SU-DHL-6 (cell line): ENCODE data around the gene PSME4.
"Not testable (repeated sequence)": the region's sequence is repeated elsewhere in the genome, so short reads cannot be mapped to it uniquely, and the experiment has no call there.

ENCODE experiments used
- H2AFZ ChIP-seq: fragments of 200-600 bp; sonication (generic); 2 replicates; pipeline ENCODE4 v1.6.1; 2014; ENCODE audit warnings: low read depth, mild to moderate bottlenecking, moderate library complexity, mixed read lengths, antibody characterized with exemption, low read length; ENCODE audit not compliant: severe bottlenecking
- H3F3A ChIP-seq: fragments of 200-600 bp; shearing (Covaris generic); 2 replicates; pipeline ENCODE4 v1.6.0; 2016; ENCODE audit warnings: antibody characterized with exemption, mild to moderate bottlenecking; ENCODE audit not compliant: insufficient read depth
- H3K27ac ChIP-seq: fragments of 200-600 bp; sonication (generic); 2 replicates; pipeline ENCODE4 v1.5.1; 2016; ENCODE audit warnings: low read depth, mild to moderate bottlenecking, low read length, moderate library complexity, mixed read lengths
- H3K27me3 ChIP-seq: fragments of 200-600 bp; sonication (generic), shearing (Covaris generic); 2 replicates; pipeline ENCODE4 v1.6.0; 2014; ENCODE audit warnings: mild to moderate bottlenecking, low read length
- H3K36me3 ChIP-seq: fragments of 200-600 bp; sonication (generic); 2 replicates; pipeline ENCODE4 v1.6.1; 2014; ENCODE audit warnings: mild to moderate bottlenecking, low read length, mixed read lengths
- H3K4me2 ChIP-seq: fragments of 300-600, 200-600 bp; shearing (Covaris generic), sonication (generic); 2 replicates; pipeline ENCODE4 v1.6.0; 2014; ENCODE audit warnings: low read length, low read depth, mild to moderate bottlenecking; ENCODE audit not compliant: poor library complexity, severe bottlenecking
- H3K4me3 ChIP-seq: fragments of 200-600 bp; sonication (generic); 2 replicates; pipeline ENCODE4 v1.5.1; 2014; ENCODE audit warnings: antibody characterized with exemption, low read length, mild to moderate bottlenecking, mixed read lengths; ENCODE audit not compliant: insufficient read depth, poor library complexity, severe bottlenecking
- H3K79me2 ChIP-seq: fragments of 200-600 bp; sonication (generic); 2 replicates; pipeline ENCODE4 v1.6.1; 2014; ENCODE audit warnings: mild to moderate bottlenecking, low read length, moderate library complexity; ENCODE audit not compliant: insufficient read depth
- H3K9ac ChIP-seq: fragments of 200-600 bp; sonication (generic); 2 replicates; pipeline ENCODE4 v1.7.0; 2014; ENCODE audit warnings: mild to moderate bottlenecking, low read length
- H3K9me2 ChIP-seq: fragments of 200-600 bp; sonication (generic); replicated peaks from 2 replicates; pipeline ENCODE4 v1.6.1; 2014; ENCODE audit warnings: low read length; ENCODE audit not compliant: insufficient read depth
- H3K9me3 ChIP-seq: fragments of 200-600 bp; sonication (generic); 2 replicates; pipeline ENCODE4 v1.6.1; 2014; ENCODE audit warnings: low read length, mixed read lengths; ENCODE audit not compliant: insufficient read depth
- H4K20me1 ChIP-seq: fragments of 200-600 bp; sonication (generic); 2 replicates; pipeline ENCODE4 v1.6.1; 2014; ENCODE audit warnings: low read depth, mild to moderate bottlenecking, antibody characterized with exemption, low read length, moderate library complexity, mixed read lengths
- EZH2phosphoT487 ChIP-seq: fragments of 200-600 bp; sonication (generic), shearing (Covaris generic); conservative IDR thresholded peaks from 2 replicates; pipeline ENCODE4 v1.6.1; 2018; ENCODE audit warnings: mild to moderate bottlenecking, antibody characterized with exemption, low read length, moderate library complexity, mixed read lengths
- TF ChIP-seq, protein P1 (sequence below): fragments of 200-600 bp; sonication (generic); IDR thresholded peaks from one replicate; pipeline ENCODE4 v1.5.1; 2017; ENCODE audit warnings: antibody characterized with exemption, mild to moderate bottlenecking, low read length, moderate library complexity; ENCODE audit not compliant: insufficient read depth, poor library complexity, severe bottlenecking

The PSME4 gene

DNA sequence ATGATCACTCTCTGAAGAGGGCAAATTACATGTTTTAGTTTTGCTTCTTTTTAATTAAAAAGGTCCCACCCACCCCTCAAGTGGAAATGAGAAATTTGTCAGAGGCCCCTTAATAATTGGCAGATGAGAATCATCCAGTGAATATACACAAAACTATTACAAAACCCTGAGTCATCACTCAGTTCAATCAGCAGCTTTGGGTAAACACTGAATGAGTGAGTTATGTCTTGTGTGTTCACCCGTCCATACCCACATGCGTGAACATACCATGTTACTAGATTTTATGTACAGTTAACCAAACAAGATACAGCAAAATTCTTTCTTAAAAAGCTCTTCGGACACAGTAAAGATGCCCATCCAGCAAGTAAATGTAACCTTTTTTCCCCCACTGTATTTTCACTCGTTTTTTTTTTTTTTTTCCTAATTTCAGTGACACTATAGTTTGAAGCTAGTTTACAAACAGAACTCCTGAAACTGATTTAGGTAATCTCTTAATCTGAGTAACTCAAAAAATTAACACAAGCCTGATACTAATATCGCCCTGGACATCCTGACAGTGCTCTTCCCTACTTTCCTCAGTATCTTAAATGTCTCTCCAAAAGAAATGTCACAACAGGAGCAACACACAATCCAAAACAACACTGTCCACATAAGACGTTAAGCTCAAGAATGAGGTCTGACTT lies 1.4 kb downstream of the PSME4 start:
- Histone ChIP-seq H3K27ac (peak overlapping the region; percentile 74), H3K9ac (peak overlapping the region; percentile 80), H3F3A (no peaks in the 10 kb centered on the region), H2AFZ (no peak overlapping the region), H4K20me1 (peaks cover 13% of the 10 kb centered on the region; the same call in 1 of the 2 replicates), H3K9me3 (no peaks in the 10 kb centered on the region), H3K27me3 (no peaks in the 10 kb centered on the region), H3K79me2 (peaks cover 70% of the 10 kb centered on the region), H3K36me3 (no peaks in the 10 kb centered on the region; the same call in 1 of the 2 replicates), H3K9me2 (no peaks in the 10 kb centered on the region), H3K4me2 (peak overlapping the region; percentile 98), H3K4me3 (peak overlapping the region; percentile 84)
- TF ChIP-seq, protein P1, sequence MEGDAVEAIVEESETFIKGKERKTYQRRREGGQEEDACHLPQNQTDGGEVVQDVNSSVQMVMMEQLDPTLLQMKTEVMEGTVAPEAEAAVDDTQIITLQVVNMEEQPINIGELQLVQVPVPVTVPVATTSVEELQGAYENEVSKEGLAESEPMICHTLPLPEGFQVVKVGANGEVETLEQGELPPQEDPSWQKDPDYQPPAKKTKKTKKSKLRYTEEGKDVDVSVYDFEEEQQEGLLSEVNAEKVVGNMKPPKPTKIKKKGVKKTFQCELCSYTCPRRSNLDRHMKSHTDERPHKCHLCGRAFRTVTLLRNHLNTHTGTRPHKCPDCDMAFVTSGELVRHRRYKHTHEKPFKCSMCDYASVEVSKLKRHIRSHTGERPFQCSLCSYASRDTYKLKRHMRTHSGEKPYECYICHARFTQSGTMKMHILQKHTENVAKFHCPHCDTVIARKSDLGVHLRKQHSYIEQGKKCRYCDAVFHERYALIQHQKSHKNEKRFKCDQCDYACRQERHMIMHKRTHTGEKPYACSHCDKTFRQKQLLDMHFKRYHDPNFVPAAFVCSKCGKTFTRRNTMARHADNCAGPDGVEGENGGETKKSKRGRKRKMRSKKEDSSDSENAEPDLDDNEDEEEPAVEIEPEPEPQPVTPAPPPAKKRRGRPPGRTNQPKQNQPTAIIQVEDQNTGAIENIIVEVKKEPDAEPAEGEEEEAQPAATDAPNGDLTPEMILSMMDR, result no peak
- TF ChIP-seq EZH2phosphoT487, result no peak

- no peak overlapping the region for H2AFZ ChIP-seq
- H3K36me3 ChIP-seq, result no peaks in the 10 kb centered on the region
- no peaks in the 10 kb centered on the region for H3K27me3 ChIP-seq
- no peak for TF ChIP-seq EZH2phosphoT487
- TF ChIP-seq, protein P1, result no peak
- H3K4me3 ChIP-seq, result no peak overlapping the region
- H3K79me2 ChIP-seq, result peaks cover 100% of the 10 kb centered on the region
- H3K9me2 ChIP-seq, result no peaks in the 10 kb centered on the region
- peak overlapping the region; percentile 48 for H3K4me2 ChIP-seq
- peak overlapping the region; percentile 11; the same call in 1 of the 2 replicates for H3K27ac ChIP-seq
- no peak overlapping the region; the same call in 1 of the 2 replicates for H3K9ac ChIP-seq
- H3F3A ChIP-seq, result 0 out of 2 replicates have a peak, but pooled peaks cover 4% of the 10 kb centered on the region
- no peaks in the 10 kb centered on the region for H3K9me3 ChIP-seq
- peaks cover 23% of the 10 kb centered on the region; the same call in 1 of the 2 replicates for H4K20me1 ChIP-seq
These were observed 5.7 kb downstream of the PSME4 start for GRCh38 chr2:53964987-53965687.

DNA sequence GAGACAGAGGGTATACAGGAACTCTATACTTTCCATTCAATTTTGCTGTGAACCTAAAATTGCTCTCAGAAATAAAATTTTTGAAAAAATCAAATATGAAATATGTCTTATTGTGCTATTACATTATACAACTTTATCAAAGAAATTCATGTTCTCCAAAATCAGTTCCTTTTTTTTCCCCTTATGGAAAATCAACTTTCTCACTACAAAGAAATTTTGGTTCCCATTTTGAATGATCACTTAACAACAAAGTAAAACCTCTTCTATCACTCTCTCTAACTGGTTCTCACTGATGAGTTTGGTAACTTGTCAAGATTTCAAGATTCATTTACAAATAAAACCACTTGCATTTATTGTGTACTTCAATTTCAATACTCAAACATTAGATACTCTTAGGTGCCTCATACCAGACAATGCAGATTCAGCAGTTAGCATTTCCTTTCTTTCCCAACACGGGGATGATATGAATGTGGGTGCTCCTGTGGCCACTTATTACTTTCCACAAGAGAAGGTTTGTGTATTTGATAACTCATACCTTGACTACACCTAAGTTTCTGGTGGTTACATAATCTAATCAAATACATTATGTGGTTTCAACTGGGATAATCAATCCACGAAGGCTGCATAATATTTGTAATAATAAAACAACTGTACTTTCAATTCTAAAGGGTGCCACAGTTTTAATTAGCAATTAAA lies 6.4 kb downstream of the PSME4 start:
- TF ChIP-seq, protein P1, result no peak
- TF ChIP-seq EZH2phosphoT487, result no peak
- peaks cover 18% of the 10 kb centered on the region; the same call in 1 of the 2 replicates for H4K20me1 ChIP-seq
- peak overlapping the region; percentile 48 for H3K4me2 ChIP-seq
- H3K79me2 ChIP-seq, result peaks cover 100% of the 10 kb centered on the region
- no peaks in the 10 kb centered on the region for H3K36me3 ChIP-seq
- H3K27me3 ChIP-seq, result no peaks in the 10 kb centered on the region
- 0 out of 2 replicates have a peak, but pooled peaks cover 5% of the 10 kb centered on the region for H3F3A ChIP-seq
- H2AFZ ChIP-seq, result no peak overlapping the region
- no peaks in the 10 kb centered on the region for H3K9me2 ChIP-seq
- no peaks in the 10 kb centered on the region for H3K9me3 ChIP-seq
- no peak overlapping the region for H3K4me3 ChIP-seq
- no peak overlapping the region; the same call in none of the 2 replicates for H3K9ac ChIP-seq
- H3K27ac ChIP-seq, result peak overlapping the region; percentile 11; the same call in 1 of the 2 replicates

DNA sequence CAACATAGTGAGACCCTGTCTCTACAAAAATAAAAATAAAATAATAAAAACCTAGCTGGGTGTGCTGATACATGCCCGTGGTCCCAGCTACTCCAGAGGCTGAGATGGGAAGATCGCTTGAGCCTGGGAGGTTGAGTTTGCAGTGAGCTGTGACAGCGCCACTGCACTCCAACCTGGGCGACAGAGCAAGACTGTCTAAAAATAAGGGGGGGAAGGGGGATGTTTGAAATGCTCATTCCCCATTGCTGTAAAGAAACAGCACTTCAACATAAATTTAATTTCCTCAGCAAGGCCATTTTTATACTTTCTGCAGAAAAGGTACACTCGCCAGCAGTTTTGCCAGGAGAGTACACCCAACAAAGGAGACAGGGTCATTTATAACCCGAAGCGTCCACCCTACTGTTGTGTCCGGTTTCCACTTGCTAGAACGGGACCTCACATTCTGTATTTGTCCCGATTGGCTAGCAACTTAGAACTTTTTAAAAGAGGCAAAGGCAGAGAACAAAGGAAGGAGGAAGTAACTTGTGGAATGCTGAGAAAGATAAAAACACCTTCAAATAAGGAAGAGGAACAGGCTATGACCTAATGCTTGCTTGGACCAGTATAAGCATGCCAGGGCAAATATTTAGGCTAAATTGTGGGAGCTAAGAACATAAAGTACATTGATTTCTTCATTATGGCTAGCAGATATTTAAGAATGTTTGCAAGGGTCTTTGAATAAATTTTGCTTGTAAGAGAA lies 9.1 kb downstream of the PSME4 start:
- not testable (repeated sequence) for H3F3A ChIP-seq, H3K4me3 ChIP-seq, H3K27ac ChIP-seq, H3K9me2 ChIP-seq, H3K9me3 ChIP-seq, H3K9ac ChIP-seq, H3K36me3 ChIP-seq, H3K27me3 ChIP-seq, H2AFZ ChIP-seq
- Histone ChIP-seq H4K20me1 (peaks cover 13% of the 10 kb centered on the region; the same call in 1 of the 2 replicates), H3K79me2 (peaks cover 100% of the 10 kb centered on the region), H3K4me2 (peak overlapping the region; percentile 48)
